ENCODE data around the gene FAAP24.

Gene FAAP24, protein sequence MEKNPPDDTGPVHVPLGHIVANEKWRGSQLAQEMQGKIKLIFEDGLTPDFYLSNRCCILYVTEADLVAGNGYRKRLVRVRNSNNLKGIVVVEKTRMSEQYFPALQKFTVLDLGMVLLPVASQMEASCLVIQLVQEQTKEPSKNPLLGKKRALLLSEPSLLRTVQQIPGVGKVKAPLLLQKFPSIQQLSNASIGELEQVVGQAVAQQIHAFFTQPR

DNA sequence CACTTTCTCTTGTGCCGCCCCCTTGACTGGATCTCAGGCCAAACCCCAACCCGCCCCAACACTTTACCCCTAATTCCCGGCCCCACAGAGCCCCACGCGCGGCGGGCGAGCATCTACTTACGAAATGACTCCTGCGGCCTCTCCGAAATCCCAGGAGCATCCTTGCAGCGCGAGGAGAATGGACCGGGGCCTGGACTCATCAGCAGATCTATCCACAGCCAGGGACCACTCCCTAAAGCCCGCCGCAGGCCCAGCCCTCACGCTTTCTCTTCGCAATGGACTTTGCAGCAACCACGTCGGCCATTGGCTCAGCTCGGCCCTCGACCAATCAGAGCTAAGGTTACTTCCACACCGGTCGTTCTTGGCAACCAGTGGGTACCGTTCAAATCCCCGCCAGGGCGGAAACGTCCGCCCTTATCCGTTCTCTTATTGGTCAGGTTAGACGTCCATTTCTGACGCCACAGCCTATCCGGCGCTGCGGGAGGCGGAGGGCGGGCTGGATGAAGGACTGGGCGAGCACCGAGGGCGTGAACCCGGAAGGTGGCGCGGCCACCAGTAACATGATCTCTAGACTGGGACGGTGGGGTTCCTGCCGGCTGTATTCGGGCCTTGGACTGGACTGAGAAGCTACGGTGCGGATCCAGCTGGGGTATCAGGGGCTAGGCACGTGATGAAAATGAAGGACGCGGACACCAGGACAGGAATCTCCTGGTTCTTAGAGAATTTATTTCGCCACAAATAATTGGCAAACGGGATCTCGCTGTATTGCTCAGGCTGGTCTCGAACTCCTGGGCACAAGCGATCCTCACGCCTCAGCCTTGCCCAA lies at the start of gene FAAP24, which contains the start of gene CEP89:
TSS of gene FAAP24 (plus strand) at position 528 of the 826 bp plus-strand sequence. CDS start 955 bp downstream, outside the sequence.
TSS of gene CEP89 (minus strand) at position 244 of the 826 bp plus-strand sequence. CDS start at position 160, 84 bp downstream.
- H3K79me2 ChIP-seq, result peaks cover 4% of the 10 kb centered on the region
- peak within 1 kb of the TSS; percentile 43 for H3K27ac ChIP-seq

DNA sequence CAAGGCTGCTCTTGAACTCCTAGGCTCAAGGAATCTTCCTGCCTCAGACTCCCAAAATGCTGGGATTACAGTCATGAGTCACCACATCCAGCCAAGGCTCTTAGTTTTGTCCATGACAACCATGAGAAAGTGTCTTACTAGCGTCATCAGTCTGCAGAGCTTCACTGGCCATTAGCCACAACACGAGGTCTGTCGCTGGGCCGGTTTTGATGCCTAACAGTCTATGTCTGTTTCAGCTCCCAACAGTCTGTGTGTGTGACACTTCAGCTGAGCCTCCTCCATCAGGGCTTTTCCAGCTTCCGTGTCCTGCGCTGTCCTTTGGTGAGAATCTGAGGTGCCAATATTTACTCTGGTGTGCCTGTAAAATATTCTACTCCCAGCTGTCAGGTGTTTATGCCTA lies 47.8 kb upstream of the FAAP24 start:
- Histone ChIP-seq H3K27ac (no peak overlapping the region), H3K36me3 (ENCODE audit: control insufficient read depth, insufficient read depth, low read length) (no peaks in the 10 kb centered on the region), H3K9ac (no peak overlapping the region), H3K4me1 (no peaks in the 10 kb centered on the region), H3K79me2 (no peaks in the 10 kb centered on the region), H3K9me3 (ENCODE audit: control insufficient read depth, low read length) (no peaks in the 10 kb centered on the region), H3K4me3 (ENCODE audit: low read depth, low read length) (no peak overlapping the region), H3K4me2 (ENCODE audit: low read length) (no peak overlapping the region), H2AFZ (no peak overlapping the region), H3K27me3 (ENCODE audit: control insufficient read depth, insufficient read depth, low read length) (no peaks in the 10 kb centered on the region)
- TF ChIP-seq, protein P1, sequence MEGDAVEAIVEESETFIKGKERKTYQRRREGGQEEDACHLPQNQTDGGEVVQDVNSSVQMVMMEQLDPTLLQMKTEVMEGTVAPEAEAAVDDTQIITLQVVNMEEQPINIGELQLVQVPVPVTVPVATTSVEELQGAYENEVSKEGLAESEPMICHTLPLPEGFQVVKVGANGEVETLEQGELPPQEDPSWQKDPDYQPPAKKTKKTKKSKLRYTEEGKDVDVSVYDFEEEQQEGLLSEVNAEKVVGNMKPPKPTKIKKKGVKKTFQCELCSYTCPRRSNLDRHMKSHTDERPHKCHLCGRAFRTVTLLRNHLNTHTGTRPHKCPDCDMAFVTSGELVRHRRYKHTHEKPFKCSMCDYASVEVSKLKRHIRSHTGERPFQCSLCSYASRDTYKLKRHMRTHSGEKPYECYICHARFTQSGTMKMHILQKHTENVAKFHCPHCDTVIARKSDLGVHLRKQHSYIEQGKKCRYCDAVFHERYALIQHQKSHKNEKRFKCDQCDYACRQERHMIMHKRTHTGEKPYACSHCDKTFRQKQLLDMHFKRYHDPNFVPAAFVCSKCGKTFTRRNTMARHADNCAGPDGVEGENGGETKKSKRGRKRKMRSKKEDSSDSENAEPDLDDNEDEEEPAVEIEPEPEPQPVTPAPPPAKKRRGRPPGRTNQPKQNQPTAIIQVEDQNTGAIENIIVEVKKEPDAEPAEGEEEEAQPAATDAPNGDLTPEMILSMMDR (IDR thresholded peaks at IDR 0.05), result no peak

More for the DNA sequence above, at the start of gene FAAP24, which contains the start of gene CEP89:
- Histone ChIP-seq H3K9me3 (ENCODE audit: control insufficient read depth, low read length) (no peaks in the 10 kb centered on the region), H3K4me3 (ENCODE audit: low read depth, low read length) (peak within 1 kb of the TSS; percentile 89), H3K9ac (no peak within 1 kb of the TSS), H3K36me3 (ENCODE audit: control insufficient read depth, insufficient read depth, low read length) (no peaks in the 10 kb centered on the region), H3K4me1 (no peaks in the 10 kb centered on the region), H2AFZ (peak within 1 kb of the TSS; percentile 99), H3K27me3 (ENCODE audit: control insufficient read depth, insufficient read depth, low read length) (no peaks in the 10 kb centered on the region), H3K4me2 (ENCODE audit: low read length) (peak within 1 kb of the TSS; percentile 80)
- TF ChIP-seq, protein P1 (IDR thresholded peaks at IDR 0.05), result peak; percentile 16

DNA sequence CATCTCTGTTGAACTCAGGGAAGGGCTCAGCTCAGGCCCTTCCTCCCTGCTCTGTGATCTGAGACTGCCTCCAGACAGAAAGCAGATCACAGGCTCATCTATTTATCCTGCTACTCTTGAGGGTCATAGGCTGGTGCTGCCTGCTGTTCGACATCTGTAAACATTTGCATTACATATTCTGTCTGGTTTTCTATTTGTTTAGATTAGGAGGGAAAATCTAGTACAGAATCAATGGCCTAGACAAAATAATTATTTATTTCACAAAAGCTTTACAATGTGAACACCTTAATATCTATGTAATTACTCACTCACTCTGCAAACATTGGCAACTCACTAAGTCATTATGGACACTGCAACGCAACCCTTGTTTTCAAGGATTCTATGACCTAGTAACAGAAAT lies 43.2 kb upstream of the FAAP24 start:
- H3K9me3 ChIP-seq (ENCODE audit: control insufficient read depth, low read length), result no peaks in the 10 kb centered on the region
- no peak overlapping the region for H2AFZ ChIP-seq

DNA sequence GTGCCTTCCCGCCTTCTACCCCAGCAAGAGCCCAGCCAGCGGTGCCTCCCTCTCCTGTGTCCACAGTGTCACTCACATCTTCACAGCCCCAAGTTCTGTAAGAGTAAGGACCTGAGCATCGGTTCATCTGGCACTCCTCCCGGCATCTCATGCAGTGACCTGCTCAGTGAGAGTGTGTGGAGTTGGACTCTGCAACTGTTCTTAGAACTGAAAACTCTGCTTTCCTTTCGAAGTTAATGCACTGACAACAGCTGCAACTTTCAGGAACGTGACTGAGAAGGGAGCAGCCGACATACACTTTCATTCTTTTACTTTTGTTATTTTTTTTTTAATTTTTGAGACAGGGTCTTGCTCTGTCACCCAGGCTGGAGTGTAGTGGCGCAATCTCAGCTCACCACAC lies 41.5 kb upstream of the FAAP24 start:
- Histone ChIP-seq H3K9me3 (ENCODE audit: control insufficient read depth, low read length) (no peaks in the 10 kb centered on the region), H3K4me3 (ENCODE audit: low read depth, low read length) (no peak overlapping the region), H3K4me2 (ENCODE audit: low read length) (no peak overlapping the region), H3K79me2 (no peaks in the 10 kb centered on the region), H3K27me3 (ENCODE audit: control insufficient read depth, insufficient read depth, low read length) (no peaks in the 10 kb centered on the region), H3K36me3 (ENCODE audit: control insufficient read depth, insufficient read depth, low read length) (no peaks in the 10 kb centered on the region), H3K27ac (no peak overlapping the region), H3K9ac (no peak overlapping the region), H2AFZ (no peak overlapping the region), H3K4me1 (no peaks in the 10 kb centered on the region)
- TF ChIP-seq, protein P1 (IDR thresholded peaks at IDR 0.05), result no peak

More for the DNA sequence above, 43.2 kb upstream of the FAAP24 start:
- no peaks in the 10 kb centered on the region for H3K36me3 ChIP-seq (ENCODE audit: control insufficient read depth, insufficient read depth, low read length)
- H3K4me3 ChIP-seq (ENCODE audit: low read depth, low read length), result no peak overlapping the region
- H3K27me3 ChIP-seq (ENCODE audit: control insufficient read depth, insufficient read depth, low read length), result no peaks in the 10 kb centered on the region
- H3K27ac ChIP-seq, result no peak overlapping the region
- H3K4me1 ChIP-seq, result no peaks in the 10 kb centered on the region
- no peak overlapping the region for H3K4me2 ChIP-seq (ENCODE audit: low read length)
- TF ChIP-seq, protein P1 (IDR thresholded peaks at IDR 0.05), result no peak
- no peaks in the 10 kb centered on the region for H3K79me2 ChIP-seq
- H3K9ac ChIP-seq, result no peak overlapping the region
